ENCODE data around the gene BTBD19.

BTBD19 gene

DNA sequence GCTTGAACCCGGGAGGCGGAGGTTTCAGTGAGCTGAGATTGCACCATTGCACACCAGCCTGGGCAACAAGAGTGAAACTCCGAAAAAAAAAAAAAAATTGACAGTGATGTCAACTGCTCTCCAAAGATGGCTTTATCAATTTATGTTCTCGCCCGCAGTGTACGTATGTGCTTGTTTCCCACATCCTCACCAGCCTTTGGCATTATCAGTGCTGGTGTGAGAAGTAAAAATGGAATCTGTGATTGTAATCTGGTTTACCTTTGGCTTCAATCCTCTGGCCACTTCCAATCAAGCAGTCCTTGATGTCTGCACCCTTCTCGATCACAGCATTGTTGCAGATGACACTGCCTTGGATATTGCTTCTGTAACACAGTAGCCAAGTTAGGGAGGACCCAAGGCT is 49.1 kb downstream of the BTBD19 start:
- no peak for DNase-seq (ENCODE audit: low read depth)

GRCh38 chr1:44860331-44860730 is 52.0 kb downstream of the BTBD19 start:
- DNase-seq (ENCODE audit: low read depth): no peak

- no peak for DNase-seq (ENCODE audit: low read depth)
These were observed 52.6 kb downstream of the BTBD19 start for GRCh38 chr1:44860891-44861425.

- DNase-seq (ENCODE audit: low read depth): no peak
These were observed 54.6 kb downstream of the BTBD19 start for GRCh38 chr1:44862829-44863401.
